HAP-1 (cell line): Measurements from ENCODE around the gene TFAP2E.
"Not testable (repeated sequence)": the region's sequence is repeated elsewhere in the genome, so short reads cannot be mapped to it uniquely, and the experiment has no call there.

ENCODE experiments used
- DNase-seq, 2 experiments: peaks; one replicate each; pipeline ENCODE4 v3.0.0-alpha.2; 2016 to 2020; ENCODE audit warnings: low spot score in 2 of 2
- H3K27me3 ChIP-seq: fragments of 250-450 bp; sonication (Bioruptor Pico); 2 replicates; pipeline ENCODE4 v1.5.1; 2020; ENCODE audit warnings: low read depth, mild to moderate bottlenecking, moderate library complexity
- H3K36me3 ChIP-seq: fragments of 250-450 bp; sonication (Bioruptor Pico); replicated peaks from 2 replicates; pipeline ENCODE4 v1.5.1; 2020; ENCODE audit warnings: mild to moderate bottlenecking
- H3K4me1 ChIP-seq: fragments of 250-450 bp; sonication (Bioruptor Pico); 2 replicates; pipeline ENCODE4 v1.5.1; 2020; ENCODE audit warnings: mild to moderate bottlenecking
- H3K4me3 ChIP-seq: fragments of 250-450 bp; sonication (Bioruptor Pico); 2 replicates; pipeline ENCODE4 v1.5.1; 2020; ENCODE audit warnings: mild to moderate bottlenecking, moderate library complexity
- H3K9me3 ChIP-seq: fragments of 250-450 bp; sonication (Bioruptor Pico); 2 replicates; pipeline ENCODE4 v1.5.1; 2020; ENCODE audit warnings: mild to moderate bottlenecking, moderate library complexity
- in situ Hi-C: fragments of 300-500 bp; cut with MboI; formaldehyde crosslinking; loops from 3 replicates; pipeline ENCODE4 v1.14.3; 2020; ENCODE audit warnings: low sequenced_read_pairs, inconsistent platforms, mixed read lengths

The TFAP2E gene

GRCh38 chr1:35571263-35571662, 1.9 kb upstream of the TFAP2E start:
- Histone ChIP-seq H3K4me1 (no peaks in the 10 kb centered on the region), H3K36me3 (no peaks in the 10 kb centered on the region), H3K27me3 (no peaks in the 10 kb centered on the region), H3K9me3 (no peaks in the 10 kb centered on the region), H3K4me3 (no peak overlapping the region)
- in situ Hi-C loops: no loop called here
- no peak for DNase-seq

- no peaks in the 10 kb centered on the region for H3K36me3 ChIP-seq
- H3K9me3 ChIP-seq: no peaks in the 10 kb centered on the region
- no peaks in the 10 kb centered on the region for H3K27me3 ChIP-seq
- H3K4me1 ChIP-seq: no peaks in the 10 kb centered on the region
- in situ Hi-C loops: no loop called here
- DNase-seq: no peak
- H3K4me3 ChIP-seq: no peak overlapping the region
Observed at GRCh38 chr1:35572296-35572695, 818 bp upstream of the TFAP2E start.

- DNase-seq: no peak
- Histone ChIP-seq H3K27me3 (no peaks in the 10 kb centered on the region), H3K4me1 (no peaks in the 10 kb centered on the region), H3K9me3 (no peaks in the 10 kb centered on the region), H3K4me3 (no peak overlapping the region), H3K36me3 (no peaks in the 10 kb centered on the region)
- in situ Hi-C loops: no loop called here
Observed at GRCh38 chr1:35574125-35574654, 1.1 kb downstream of the TFAP2E start.

- H3K4me1 ChIP-seq: no peaks in the 10 kb centered on the region
- H3K9me3 ChIP-seq: no peaks in the 10 kb centered on the region
- H3K4me3 ChIP-seq: no peak overlapping the region
- H3K36me3 ChIP-seq: no peaks in the 10 kb centered on the region
- H3K27me3 ChIP-seq: no peaks in the 10 kb centered on the region
- no peak for DNase-seq
- in situ Hi-C loops: no loop called here
Observed at GRCh38 chr1:35574655-35575415, 1.7 kb downstream of the TFAP2E start.

GRCh38 chr1:35575416-35575958, 2.4 kb downstream of the TFAP2E start:
- no peaks in the 10 kb centered on the region for H3K36me3 ChIP-seq
- DNase-seq: no peak
- no peaks in the 10 kb centered on the region for H3K4me1 ChIP-seq
- no peaks in the 10 kb centered on the region for H3K27me3 ChIP-seq
- no peaks in the 10 kb centered on the region for H3K9me3 ChIP-seq
- no peak overlapping the region for H3K4me3 ChIP-seq
- in situ Hi-C loops: no loop called here

- Histone ChIP-seq H3K9me3 (no peaks in the 10 kb centered on the region), H3K36me3 (no peaks in the 10 kb centered on the region), H3K4me3 (no peak overlapping the region), H3K4me1 (no peaks in the 10 kb centered on the region), H3K27me3 (no peaks in the 10 kb centered on the region)
- in situ Hi-C loops: no loop called here
- DNase-seq: no peak
Observed at GRCh38 chr1:35576061-35576765, 3.1 kb downstream of the TFAP2E start.

GRCh38 chr1:35576766-35577070, 3.6 kb downstream of the TFAP2E start:
- H3K27me3 ChIP-seq, DNase-seq, H3K4me1 ChIP-seq, in situ Hi-C loops, H3K4me3 ChIP-seq, H3K36me3 ChIP-seq, H3K9me3 ChIP-seq: not testable (repeated sequence)

GRCh38 chr1:35577071-35577998, 4.2 kb downstream of the TFAP2E start:
- Histone ChIP-seq H3K9me3 (no peaks in the 10 kb centered on the region), H3K27me3 (no peaks in the 10 kb centered on the region), H3K4me1 (no peaks in the 10 kb centered on the region), H3K4me3 (no peak overlapping the region), H3K36me3 (no peaks in the 10 kb centered on the region)
- in situ Hi-C loops: no loop called here
- no peak for DNase-seq

GRCh38 chr1:35580949-35581388, 7.9 kb downstream of the TFAP2E start:
- Histone ChIP-seq H3K4me3 (no peak overlapping the region), H3K27me3 (no peaks in the 10 kb centered on the region), H3K9me3 (no peaks in the 10 kb centered on the region), H3K36me3 (no peaks in the 10 kb centered on the region), H3K4me1 (no peaks in the 10 kb centered on the region)
- in situ Hi-C loops: no loop called here
- DNase-seq: no peak

- H3K4me1 ChIP-seq, H3K4me3 ChIP-seq, H3K9me3 ChIP-seq, H3K27me3 ChIP-seq, DNase-seq, in situ Hi-C loops, H3K36me3 ChIP-seq: not testable (repeated sequence)
Observed at GRCh38 chr1:35581621-35582020, 8.5 kb downstream of the TFAP2E start.

GRCh38 chr1:35585281-35585680, 12.2 kb downstream of the TFAP2E start:
- H3K36me3 ChIP-seq: no peaks in the 10 kb centered on the region
- in situ Hi-C loops: no loop called here
- no peak for DNase-seq
- no peaks in the 10 kb centered on the region for H3K9me3 ChIP-seq
- no peaks in the 10 kb centered on the region for H3K27me3 ChIP-seq
- H3K4me1 ChIP-seq: no peaks in the 10 kb centered on the region
- no peak overlapping the region for H3K4me3 ChIP-seq

GRCh38 chr1:35585805-35586204, 12.7 kb downstream of the TFAP2E start:
- H3K36me3 ChIP-seq, in situ Hi-C loops: not testable (repeated sequence)

GRCh38 chr1:35586808-35587207, 13.7 kb downstream of the TFAP2E start:
- no peak for DNase-seq
- Histone ChIP-seq H3K9me3 (no peaks in the 10 kb centered on the region), H3K36me3 (no peaks in the 10 kb centered on the region), H3K27me3 (no peaks in the 10 kb centered on the region), H3K4me1 (no peaks in the 10 kb centered on the region), H3K4me3 (no peak overlapping the region)
- in situ Hi-C loops: no loop called here

More at GRCh38 chr1:35585805-35586204, 12.7 kb downstream of the TFAP2E start:
- H3K9me3 ChIP-seq, H3K27me3 ChIP-seq, H3K4me1 ChIP-seq, H3K4me3 ChIP-seq, DNase-seq: not testable (repeated sequence)
